HG03558 (cell line): Measurements from ENCODE around the gene CCDC39.
A peak's percentile ranks its signal among the peaks of the same experiment; 100 is the strongest.

Experiments used
- ATAC-seq: cut with Tn5 transposase; IDR thresholded peaks from one replicate; pipeline ENCODE4 v1.9.1; 2021; ENCODE audit warnings: moderate number of reproducible peaks; ENCODE audit not compliant: unreplicated experiment; ENCODE audit errors: extremely low read depth

CCDC39 gene

DNA sequence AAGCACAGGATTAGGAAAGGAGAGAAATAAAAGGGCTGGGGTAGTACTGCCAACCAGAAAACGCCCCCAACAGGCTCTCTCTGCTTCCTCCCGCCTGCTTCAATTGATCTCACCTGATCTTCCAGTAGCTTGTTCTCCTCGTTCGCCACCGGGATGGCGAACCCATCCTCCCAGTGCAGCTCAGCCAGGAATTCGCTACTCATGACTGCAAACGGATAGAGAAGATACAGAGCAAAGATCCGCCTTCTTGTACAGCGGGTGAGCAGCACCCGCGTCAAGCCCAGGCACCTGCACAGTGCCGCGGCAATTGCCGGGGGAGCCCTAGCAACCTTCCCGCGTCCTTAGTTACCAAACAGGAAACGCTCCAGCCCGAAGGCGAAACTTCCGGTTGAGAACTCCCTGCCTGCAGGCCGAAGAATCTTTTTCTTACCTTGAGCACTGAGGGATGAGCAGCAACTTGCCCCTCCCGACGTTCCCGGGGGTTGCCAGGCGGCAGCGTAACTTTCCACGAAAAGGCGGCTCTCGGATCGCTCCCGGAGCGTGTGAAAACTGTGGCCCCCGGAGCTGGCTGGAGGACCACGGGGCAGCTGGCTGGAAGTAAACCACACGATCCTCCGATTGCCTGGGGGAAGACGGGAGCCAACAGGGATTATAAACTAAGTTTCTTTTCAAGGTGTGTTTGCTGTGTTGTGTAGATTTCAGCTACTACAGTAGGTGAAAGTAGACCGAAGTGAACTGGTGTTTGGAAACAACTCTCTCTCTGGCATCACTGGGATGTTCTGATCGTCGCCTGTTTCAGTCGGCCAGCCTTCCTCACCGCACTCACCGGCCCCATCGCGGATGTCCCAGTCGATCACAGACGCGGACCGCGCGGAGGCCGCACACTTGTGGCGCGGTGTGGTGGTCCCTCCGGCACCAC lies at the start of gene CCDC39:
Gene CCDC39, minus strand, starts transcription at position 312 of the 919 bp plus-strand sequence. Its CDS starts 109 bp downstream, at position 203.
- ATAC-seq = peak; percentile 96

DNA sequence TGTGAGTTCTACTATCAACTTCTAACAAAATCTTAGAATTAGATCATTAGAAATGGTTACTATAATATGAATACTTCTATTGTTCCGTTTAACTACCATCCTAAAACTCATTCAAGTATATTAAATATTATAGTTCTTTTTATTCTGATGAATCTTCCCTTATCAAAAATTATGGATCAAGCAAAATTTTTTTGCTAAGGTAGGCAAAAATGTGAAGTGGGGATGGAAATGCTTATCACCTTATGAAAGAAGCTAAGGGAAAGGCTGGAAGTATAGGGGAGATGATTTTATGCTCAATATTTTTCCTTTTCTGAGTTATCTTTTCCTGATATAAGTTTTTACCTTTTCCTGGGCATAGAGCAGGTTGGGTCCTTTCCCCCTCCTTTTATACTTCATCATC lies 40.7 kb upstream of the CCDC39 start:
- no peak for ATAC-seq

DNA sequence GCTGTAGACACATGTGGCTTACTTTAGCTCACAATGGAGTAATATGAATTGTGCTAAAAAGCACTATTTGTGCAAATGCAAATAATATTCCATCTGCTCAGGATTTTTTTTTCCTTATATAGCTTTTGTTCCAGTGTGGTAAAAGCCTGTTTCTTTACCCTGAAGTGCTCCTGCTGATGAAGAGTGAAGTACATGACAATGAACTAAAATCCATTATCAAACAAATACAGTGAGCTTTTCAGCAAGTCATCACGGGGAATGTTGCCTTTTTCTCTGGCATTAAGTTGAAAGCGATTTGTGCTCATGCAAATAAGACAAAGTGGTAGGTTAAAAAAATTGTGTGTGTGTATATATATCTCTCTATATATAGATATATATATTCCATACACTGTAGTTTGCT lies 28.6 kb upstream of the CCDC39 start:
- no peak for ATAC-seq

DNA sequence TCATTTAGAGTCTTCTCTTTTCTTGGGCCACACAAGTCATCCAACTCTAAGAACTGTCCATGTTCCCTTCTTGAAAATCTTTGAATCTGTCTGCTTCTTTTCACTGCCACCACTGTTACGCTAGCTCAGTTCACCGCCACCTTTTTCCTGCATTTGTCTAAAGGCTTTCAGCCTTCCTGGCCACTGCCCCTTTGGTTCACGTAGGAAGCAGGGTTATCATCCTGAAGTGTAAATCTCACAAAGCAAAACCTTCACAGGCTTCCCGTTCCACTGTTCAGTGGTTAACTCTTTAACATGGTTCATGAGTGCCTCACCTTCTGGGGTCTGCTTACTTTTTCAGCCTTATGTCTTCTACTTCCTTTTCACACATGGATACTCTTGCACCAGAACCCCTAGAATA lies 26.3 kb upstream of the CCDC39 start:
- no peak for ATAC-seq

DNA sequence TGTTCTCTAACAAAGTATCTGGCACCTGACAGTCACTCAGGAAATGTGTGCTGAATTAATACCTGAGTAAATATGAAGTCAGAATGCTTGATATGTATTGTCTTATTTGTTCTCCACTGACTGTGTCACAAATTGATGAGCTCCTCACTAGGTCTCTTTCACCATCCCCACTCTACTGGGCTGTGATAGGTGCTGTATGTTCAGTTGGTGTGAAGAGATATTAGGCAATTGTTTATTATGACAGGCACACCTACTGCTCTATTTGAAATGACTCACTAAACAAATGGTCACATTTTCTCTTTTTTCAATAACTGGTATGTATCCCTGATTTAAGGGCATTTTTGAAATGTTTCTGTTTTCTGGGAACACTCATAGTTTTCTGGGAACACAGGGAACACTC lies 25.2 kb upstream of the CCDC39 start:
- no peak for ATAC-seq

DNA sequence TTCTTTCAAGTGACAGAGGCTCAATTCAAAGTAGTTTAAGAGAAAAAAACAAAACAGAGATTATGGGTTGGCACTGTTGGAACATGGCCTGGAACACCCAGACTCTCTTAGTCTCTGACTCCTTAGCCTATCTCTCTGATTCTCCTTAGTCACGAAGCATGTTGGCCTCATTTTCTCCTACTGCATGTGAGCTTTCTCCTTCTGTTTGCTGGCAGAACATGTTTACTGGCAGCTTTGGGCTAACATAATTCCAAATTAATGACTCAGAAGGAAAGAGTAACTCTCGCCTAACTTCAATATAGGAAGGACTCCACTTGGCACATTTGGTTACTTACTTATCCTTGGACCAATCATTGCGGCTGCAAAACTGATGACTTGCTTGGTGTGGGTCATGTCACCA lies 21.7 kb upstream of the CCDC39 start:
- no peak for ATAC-seq

DNA sequence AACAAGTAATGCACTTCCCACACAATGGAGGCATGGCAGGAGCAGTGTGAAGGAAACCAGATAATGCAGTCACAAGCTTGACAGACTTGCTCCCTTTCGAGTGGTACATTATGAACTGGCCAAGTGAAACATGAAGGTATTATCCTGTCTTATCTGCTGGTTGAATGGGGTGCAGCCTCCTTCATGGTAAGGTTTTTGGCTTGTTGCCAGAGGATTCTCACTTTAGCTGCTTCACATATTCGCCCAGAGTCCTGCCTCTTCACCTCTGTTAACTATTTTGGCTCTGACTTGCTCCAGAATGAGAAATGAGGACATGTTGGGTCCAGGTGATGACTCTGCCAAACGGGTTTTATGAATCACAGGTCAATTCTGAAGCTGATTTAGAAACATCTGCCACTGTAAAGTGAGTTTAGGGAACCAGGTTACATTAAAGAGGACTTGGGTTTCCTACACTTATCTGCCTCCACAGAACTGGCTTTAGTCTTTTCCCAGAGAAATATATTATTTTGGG lies 19.5 kb upstream of the CCDC39 start:
- ATAC-seq = no peak

DNA sequence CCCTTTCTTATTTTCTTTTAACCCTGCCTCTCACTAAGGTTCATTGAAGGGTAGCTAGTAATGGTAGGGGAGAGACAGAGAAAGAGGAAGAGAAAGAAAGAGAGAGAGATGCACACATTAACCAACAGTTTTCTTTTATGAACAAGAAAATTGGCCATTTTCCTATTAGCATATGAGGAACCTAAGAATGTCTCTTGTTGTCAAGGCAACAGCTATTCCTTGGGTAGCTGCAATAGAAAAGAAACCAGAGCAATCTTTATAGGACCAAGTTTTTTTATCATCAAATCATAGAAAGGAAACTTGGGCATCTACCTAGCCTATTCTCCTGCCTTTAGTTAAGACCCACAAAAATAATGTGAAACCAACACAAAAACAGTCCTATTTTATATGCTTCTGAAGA lies 15.0 kb upstream of the CCDC39 start:
- ATAC-seq = no peak

DNA sequence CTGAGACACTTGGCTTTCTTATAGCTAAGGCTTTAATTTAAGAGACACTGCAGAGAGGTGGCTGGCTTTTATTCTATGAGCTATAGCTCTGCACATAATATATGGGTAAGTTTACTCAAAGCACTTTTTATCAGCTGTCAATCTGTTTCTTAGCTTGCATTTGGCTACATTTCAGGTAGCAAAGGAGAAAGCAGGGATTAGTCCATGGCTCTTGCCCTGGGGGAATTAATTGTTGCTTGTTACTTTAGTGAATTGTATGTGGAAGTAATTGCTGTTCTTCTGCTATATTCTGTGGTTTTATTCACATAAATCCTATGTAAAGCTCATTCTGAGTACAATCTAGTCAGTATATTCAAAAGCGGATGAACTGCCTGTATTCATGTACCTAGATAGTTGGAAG lies 14.4 kb upstream of the CCDC39 start:
- ATAC-seq = no peak

DNA sequence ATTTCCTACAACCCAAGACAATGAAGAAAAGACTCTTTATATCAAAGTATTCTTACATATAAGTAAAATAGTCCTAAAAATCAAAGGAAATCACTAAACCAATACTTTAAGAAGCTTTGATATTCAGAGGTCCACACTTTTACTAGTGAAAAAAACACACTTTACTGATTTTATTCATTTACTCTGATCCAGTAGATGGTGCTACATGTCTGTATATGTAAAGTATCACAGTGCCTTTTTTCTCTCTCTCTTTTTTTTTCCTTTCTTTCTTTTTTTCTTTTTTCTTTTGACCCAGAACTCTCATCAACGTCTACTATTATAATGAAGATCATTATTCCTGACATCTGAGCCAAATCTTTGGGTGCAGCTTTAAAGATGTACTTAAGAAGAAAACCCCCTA lies 10.8 kb upstream of the CCDC39 start:
- no peak for ATAC-seq

DNA sequence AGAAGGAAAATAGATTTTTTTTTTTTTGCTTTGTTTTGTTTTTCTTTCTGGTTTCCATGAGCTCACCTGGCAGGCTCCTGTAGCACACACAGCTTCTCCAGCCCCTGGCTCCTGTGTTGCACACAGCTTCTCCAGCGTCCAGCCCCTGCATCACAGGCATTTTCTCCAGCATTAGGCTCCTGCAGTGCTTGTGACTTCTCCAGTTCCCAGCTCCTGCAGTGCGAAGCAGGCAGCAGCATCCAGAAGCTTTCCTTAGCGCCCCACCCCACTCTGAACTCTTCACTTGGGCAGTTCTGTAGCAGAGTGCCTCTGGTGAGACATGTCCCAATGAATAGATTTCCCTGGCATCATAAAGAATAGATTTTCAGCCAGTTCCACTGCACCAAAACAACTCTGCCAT lies 5.5 kb upstream of the CCDC39 start:
- ATAC-seq = no peak

DNA sequence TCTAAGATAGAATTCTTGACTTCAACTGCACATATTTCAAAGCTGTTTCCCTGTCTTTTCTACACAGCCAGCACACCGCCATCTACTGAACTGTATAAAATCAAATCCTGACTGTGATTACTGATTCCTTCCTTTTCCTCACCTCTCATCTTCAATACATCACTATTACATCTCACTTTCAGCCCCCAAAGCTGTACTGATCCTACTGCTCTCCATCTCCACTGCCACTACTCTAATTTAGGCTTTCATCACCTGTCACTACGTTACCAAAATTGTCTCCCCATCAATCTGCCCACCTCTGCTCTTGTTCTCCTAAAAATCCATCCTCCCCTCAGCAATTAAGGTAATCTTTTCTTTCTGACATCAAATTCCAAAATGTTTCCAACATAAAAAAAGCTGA lies 4.5 kb upstream of the CCDC39 start:
- no peak for ATAC-seq

DNA sequence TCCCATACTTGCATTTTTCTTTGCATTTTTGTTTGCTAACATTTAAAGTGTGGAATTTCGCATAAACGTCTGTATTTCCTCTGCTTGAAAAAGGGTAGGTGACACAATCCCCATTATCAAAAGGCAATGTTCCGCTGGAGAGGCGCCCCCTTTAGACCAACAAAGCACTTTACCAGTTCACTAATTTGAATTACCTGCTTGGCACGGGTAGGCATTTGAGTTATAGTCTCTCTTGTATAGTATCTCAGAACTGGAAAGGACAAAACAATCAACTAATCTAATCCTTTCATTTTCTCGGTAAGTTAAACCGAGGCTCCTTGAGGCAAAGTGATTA lies 775 bp upstream of the CCDC39 start:
- ATAC-seq = peak; percentile 22

DNA sequence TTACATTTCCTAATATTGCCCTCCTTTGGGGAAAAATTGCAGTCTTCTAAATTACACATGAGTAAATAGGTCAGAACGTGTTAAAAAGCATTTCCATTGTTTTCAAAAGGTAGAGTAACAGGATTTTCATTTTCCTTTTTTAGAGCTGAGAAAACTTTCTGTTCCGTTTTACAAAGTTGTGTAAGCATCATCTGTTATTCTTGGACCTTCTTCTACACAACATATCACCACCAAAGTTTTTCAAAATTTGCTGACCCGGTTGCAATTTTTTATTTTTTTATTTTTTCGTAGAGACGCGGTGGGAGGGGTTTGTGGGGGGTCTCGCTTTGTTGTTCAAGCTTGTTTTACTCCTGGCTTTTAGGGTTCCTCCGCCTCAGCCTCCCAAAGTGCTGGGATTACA lies 1.1 kb downstream of the CCDC39 start:
- no peak for ATAC-seq

DNA sequence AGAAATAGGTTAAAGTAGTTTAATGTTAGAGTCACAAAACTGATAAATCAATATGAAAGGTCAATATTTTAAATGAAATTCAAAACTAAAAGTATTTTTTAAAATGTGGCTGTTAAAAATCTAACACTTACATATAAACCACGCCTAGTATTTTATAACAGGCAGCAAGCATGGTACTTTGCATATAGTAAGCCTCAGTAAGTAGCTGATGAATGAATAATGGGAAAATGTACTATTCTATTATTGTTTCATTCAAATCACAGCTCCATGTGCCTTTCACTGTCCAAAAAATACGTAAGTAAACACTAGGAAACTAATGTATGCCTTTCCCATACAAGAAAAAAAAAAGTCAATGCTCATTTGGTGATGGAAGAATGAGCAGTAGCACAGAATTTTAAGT lies 17.8 kb downstream of the CCDC39 start:
- no peak for ATAC-seq

DNA sequence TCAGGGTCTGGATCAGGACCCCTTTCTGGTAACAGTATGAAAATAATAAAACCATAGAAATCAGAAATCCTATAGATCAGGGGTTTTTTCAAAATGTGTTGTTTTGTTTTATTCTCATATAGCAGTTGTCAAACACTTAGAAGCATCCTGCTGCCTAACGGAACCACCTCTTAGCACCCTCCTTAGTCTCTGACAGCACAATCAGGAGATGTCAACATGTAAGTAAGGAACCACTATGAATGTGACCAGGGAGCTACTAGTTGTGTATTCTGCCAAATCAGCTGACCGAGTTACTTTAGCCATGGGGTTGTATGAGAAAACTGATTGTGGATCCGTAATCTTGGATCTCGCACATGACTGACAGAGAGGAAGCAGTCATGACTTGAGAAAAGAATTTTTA lies 22.2 kb downstream of the CCDC39 start:
- no peak for ATAC-seq

DNA sequence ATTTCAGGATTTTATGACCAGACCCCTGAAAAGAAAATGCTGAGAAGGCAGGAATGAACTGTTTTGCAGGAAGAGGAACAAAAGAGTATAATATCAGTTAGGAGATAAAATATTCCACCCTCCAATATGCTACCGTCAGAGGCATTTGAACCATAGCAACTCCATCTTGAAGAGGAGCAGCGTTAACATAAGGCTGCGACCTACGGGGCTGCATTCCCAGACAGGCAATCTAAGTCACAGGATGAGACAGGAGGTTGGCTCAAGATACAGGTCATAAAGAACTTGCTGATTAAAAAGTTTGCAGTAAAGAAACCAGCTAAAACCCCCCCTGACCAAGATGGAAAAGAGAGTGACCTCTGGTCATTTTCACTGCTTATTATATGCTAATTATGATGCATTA lies 22.9 kb downstream of the CCDC39 start:
- ATAC-seq = no peak

DNA sequence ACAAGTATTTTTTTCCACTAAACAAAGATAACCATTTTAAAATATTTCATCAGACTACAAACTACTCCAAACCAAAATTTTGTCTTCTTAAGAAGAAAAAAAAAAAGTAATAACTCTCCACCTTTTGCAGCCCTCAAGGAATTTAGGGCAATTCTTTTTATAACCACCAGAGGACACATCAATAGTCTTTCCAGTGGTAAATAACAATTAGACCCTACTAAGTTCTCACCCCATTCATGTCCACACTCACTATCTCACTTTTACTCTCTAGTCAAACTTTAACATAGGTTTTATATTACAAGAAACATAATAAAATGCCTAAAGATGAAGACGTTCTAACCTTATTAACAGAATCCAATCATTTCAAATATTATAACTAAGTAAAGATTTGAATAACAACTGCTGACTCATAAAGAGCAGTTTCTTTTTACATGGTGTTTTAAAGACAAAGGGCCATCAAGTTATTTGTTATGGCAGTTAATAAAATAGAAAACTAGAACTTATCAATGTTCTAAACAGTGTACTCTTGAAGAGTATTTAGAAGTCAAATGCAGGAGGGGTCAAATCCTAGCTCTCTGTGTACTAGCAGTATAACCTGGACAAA lies 33.0 kb downstream of the CCDC39 start:
- no peak for ATAC-seq

DNA sequence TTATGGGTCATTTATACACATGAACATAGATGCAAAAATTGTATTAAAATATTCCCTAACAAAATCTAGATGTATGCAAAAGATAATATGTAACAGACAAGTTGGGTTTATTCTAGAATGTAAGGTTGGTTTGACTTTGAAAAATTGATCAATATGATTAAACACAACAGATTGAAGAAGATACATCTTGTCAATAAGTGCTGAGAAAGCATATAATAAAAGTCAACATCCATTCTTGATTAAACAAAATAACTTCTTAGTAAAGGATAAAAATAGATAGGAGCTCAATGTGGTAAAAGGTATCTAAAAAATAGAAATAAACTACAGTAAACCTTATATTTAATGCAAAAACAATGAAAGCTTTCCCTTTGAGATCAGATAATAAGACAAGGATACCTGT lies 38.3 kb downstream of the CCDC39 start:
- no peak for ATAC-seq

DNA sequence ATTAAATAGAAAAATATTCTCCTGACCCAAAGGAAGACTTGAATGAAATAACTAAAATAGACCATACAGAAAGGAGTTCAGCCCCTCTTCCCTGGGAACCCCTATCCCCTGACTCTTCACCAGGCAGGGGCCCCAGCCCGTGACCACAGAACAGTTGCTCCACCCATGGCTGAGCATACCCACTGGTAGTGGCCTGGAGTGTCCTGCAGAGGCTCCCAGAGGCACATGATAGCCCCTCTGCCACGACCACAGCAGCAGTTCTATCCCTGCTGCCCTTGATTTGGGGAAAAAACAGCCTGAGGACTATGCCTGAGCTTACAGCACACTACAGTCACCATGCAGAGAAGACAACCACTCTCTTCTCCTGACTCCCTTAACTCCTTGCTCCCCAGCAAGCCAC lies 45.6 kb downstream of the CCDC39 start:
- no peak for ATAC-seq

DNA sequence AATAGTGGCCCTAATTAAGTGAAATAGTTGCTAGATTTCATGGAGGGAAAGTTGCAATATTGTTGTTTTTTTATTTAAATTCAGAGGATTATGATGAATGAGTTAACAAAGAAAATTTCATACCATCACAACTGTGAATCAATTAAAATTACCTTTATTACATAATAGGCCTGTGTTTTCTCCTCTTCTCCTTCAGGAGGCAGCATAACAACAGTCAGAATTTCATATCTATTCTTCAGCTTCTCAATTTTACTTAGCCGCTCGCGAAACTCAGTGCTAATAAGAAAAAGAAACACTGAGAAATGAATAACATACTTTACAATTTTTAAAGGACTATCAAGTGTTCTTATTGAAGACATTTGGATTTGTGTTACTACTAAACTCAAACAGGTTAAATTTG lies 48.0 kb downstream of the CCDC39 start:
- no peak for ATAC-seq

DNA sequence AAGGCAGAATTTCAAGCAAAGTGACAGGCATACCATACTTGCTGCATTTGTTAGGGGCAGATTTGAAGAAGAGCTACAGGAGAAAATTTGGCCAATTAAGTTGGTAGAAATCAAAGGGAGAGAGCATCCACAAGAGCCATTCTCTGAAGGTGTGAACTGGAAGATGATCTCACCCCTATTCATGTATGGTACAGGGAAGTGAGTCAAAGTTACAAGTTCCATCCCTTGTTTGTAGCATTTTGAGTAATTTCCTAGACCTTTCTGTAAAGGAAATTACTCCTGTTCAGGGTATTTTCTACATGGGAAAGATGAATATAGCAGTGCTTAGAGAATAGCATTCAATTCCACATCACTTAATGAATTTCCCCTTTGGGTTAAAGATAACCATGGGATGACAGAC lies 48.9 kb downstream of the CCDC39 start:
- no peak for ATAC-seq
